GM03348 (cell line): ENCODE results near the gene PTPRA.
A peak's percentile ranks its signal among the peaks of the same experiment; 100 is the strongest.

Experiments
- DNase-seq: peaks from one replicate; pipeline ENCODE4 v3.0.0; 2012; ENCODE audit warnings: low spot score

Gene PTPRA

DNA sequence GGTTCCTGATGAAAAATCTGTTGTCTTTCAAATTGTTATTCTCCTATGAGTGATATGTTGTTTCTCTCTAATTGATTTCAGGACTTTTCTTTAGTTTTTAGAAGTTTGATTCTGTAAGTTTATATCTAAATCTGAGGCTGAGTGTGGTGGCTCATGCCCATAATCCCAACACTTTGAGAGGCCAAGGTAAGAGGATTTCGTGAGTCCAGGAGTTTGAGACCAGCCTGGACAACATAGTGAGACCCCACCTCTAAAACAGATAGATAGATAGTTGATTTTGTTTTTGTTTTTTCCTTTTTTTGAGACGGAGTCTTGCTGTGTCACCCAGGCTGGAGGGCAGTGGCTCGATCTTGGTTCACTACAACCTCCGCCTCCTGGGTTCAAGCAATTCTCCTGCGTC, 64.6 kb downstream of the PTPRA start:
- DNase-seq: no peak

DNA sequence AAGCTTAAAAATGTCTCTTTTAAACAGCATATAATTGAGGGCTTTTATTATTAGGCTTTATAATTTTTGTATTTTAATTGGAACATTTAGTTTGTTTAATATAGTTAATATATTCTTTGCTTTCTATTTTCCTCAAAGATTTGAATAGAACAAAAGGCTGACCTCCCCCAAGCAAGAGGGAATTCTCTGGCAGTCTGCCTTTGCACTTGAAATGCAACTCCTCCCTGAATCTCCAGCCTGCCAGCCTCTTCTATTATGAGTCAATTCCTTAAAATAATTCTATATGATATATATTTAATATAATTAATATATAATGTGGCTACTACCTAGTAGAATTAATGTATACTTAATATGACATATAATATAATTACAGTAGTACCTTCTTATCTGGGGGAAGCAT, 69.2 kb downstream of the PTPRA start:
- no peak for DNase-seq

DNA sequence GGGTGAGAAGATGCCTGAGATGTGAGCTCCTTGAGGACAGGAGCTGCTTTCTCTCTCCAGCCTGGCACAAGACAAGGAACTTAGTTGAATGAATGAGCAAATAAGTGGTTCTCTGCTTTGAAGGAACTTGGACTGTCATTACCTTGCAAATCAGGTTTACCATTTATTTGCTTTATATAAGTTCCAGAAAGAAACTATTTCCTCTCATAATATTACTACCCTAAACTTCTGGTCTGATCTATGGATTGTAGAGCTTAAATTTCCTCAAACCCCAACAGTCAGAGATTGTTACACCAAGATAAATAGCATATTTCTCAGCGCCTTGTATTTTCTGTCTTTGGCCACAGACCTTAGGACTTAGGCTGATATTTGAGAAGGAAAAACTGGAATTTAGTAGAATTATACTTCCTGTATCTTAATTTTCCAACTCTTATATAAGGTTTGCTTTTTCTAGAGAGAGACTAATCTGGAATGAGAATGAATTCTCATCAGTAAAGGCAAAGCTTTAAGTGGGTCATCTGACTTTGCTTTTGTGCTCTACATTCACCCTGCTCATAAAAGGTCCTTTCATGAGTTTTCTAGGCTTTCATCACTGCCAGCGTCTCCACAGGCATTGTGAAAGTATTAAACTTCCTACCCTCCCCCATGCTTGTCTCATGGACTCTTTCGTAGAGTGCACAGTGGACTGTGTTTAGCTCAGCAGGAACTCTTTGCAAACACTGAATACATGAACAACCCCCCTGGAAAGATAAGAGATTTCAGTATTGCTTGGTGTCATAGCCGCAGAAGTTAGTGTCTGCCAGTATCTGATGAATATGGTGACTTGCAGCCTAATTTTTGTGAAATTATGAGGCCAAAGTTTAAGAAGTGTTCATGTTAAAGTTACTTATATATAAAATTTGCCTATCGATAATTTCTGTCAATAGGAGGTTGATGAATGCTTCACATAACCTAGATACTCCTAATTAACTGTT, 74.0 kb downstream of the PTPRA start:
- no peak for DNase-seq

DNA sequence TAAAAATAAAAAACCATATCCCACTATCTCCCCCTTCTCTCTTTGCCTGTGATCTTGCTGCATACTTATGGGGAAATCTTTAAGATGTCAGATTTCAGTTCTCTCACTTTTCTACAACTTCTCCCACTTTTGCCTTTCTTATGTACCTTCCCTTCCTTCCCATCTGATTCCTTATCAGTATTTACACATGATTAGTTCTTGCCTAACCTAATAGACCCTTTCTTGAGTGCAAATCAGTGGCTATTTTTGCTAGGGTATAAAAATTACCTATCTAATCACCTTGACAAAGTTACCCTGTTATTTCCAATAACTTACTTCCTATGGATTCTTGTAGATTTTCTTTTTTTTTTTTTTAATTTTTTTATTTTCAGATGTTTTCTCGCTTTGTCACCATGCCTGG, 75.7 kb downstream of the PTPRA start:
- DNase-seq: no peak

DNA sequence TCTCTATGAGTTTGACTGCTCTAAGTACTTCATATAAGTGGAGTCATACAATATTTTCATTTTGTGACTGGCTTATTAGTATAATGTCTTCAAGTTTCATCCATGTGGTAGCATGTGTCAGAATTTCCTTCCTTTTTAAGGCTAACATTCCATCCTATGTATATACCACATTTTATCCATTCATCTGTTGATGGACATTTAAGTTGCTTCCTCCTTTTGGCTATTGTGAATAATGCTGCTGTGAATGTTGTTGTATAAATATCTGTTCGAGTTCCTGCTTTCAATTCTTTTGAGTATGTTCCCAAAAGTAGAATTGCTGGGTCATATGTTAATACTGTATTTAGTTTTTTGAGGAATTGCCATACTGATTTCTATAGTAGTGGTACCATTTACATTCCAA, 79.5 kb downstream of the PTPRA start:
- DNase-seq: no peak

DNA sequence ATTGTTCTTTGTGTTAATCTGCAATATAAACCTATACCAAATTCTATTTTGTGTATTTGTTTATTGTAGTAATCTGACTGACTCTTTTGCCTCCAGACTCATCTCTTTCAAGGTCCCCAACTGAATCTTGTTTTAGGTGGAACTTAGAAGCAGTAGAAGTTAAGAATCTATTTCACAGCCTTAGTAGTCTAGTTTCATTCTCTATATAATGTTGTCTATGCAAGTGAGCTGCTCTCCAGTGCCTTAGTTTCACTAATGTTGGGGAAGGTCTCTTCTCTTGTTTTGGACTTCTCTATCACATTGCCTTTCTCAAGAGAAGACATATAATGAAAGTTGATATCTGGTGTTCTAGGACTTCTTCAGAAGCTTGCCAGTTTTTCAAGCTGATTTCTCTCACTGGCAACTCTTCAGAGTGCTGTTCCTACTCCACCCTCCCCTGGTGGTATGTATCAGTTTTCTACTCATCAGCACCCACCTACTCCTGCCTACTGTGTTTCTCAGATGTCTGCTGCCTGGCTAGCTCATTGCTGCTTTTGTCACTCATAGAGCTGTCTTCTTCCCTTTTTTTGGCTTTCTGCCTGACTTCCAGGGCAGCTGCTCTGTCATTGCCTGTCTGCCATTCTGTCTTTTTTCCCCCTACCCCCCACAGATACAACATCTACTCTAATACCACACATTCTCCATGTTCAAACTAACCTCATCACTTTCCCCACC, 82.1 kb downstream of the PTPRA start:
- DNase-seq: peak; percentile 9

DNA sequence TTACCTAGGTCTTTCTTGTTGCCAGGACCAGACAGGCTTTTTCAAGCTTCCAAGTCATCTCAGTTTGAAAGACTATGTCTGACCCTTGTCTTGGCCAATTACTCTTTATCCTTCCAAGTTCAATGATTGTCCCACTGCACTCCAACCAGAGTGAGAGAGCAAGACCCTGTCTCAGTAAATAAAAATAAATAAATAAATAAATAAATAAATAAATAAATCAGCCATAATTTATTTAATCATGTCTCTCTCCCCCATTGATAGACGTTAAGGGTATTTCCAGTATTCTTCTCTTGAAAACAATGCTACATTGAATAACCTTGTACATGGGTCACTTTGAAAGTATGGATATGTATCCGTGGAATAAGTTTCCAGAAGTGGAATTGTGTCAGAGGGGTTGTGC, 83.2 kb downstream of the PTPRA start:
- no peak for DNase-seq

DNA sequence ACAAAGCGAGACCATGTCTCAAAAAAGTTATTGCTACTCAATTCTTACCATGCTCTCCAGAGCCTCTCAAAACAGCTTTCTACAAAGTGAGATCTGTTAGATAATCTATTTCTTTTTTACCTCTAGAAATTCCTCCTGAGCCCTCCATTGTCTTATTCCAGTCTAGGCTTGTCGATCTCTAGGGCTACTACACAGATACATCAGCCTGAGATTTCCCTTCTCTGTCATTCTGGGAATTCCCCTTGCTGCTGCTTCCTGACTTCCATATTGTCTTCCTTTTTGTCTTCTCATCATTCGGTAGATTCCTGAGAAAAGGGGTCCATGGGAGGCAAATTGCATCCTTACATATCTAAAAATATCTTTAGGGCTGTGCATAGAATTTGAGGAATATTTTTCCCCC, 94.6 kb downstream of the PTPRA start:
- DNase-seq: no peak

DNA sequence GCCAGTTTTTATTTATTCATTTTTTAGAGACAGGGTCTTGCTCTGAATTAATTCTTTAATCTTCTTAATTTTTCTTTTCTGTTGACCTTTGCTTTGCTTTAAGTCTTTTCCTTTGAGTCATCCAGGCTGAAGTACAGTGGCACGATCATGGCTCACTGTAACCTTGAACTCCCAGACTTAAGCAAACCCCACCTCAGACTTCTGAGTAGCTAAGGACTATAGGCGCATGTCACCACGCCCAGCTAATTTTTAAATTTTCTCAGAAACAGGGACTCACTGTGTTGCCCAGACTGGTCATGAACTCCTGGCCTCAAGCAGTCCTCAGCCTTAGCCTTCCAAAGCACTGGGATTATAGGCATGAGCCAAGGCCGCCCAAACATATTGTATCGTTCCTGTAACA, 98.8 kb downstream of the PTPRA start:
- no peak for DNase-seq

DNA sequence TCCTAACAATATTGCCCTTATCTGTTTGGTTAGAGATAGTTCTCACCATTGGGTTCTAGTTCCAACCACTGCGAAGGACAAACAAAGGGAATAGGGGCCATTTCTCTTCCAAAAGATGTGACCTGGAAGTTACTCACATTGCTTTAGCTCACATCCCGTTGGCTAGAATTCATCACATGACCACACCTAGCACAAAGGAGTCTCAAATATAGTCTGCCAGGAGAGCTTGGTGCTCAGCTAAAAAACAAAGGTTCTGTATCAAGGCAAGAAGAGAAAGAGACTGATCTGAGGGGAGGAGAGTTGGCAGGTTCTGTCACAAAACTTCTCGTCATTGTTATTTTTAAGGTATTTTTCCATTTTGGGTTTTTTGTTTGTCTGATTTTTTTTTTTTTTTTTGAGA, 100.3 kb downstream of the PTPRA start:
- DNase-seq: no peak

DNA sequence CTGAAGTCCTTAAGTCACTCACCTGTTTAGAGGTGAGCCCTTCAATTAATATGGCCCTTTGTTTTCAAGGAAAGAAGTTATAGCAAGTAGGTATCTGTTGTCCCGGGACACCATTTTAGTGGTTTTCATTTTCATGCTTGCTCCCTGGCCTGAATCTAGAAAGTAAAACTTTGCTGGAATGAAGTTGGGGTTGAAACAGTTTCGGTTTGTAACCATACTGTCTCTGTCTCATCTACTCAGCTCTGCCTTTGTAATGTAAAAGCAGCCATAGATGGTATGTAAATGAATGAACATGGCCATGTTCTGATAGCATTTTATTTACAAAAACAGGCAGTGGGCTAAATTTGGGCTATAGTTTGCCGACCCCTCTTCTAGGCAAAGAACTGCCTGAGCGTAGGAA, 105.2 kb downstream of the PTPRA start:
- no peak for DNase-seq

DNA sequence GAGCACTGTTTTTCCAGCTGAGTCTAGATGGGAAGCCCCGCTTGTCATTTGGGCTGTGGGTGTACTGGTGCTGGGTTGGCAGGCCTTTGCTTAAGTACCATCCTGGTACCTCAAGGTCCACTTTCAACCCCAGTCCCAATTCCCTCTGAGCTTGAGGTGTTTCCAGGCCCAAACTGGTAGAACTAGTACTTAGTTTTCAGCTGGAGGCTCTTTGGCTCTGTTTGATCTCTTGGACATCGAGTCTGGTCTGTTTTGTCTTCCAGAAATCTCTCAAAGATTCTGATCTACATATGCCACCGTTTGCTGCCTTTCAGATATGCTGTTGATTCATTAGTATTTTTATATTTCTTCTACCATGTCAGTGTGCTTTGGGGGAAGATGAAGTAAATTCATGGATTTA, 108.4 kb downstream of the PTPRA start:
- DNase-seq: no peak

DNA sequence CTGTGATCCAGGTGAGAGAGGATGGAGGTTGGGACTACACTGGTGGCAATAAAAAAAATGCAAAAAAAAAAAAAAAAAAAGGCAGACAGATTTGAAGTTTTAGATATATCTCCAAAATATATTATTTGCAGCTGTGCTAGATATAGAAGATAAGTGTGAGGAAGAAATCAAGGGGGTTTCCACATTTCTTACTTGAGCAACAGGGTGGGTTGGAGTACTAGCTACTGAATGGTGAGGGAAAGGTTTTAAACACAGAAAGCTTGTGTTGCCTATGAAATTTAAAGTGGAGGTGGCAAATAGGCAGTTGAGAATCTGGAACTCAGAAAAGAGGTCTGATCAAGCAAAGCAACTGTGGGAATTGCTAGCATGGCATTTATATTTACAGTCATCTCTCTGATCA, 110.2 kb downstream of the PTPRA start:
- no peak for DNase-seq

DNA sequence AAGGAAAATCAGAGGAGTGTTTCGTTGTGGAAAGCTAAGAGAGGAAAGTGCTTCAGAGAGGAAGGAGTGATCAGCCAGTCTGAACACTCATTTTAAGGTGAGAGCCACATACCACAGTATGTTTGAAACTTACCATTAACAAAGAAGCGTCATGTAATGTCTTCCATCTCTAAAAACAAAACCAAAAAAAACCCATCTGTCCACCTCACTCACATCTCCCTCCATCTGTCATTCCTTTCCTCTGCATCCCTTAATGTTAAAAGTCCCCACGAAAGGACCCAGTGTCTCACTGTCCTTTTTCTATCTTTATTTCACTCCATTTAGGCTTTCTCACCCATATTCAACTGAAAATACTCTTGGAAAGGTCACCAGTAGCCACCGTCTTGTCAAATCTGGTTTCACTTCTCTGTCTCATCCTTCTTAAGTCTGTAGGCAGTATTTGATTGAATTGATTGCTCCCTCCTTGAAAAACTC, 110.8 kb downstream of the PTPRA start:
- no peak for DNase-seq

DNA sequence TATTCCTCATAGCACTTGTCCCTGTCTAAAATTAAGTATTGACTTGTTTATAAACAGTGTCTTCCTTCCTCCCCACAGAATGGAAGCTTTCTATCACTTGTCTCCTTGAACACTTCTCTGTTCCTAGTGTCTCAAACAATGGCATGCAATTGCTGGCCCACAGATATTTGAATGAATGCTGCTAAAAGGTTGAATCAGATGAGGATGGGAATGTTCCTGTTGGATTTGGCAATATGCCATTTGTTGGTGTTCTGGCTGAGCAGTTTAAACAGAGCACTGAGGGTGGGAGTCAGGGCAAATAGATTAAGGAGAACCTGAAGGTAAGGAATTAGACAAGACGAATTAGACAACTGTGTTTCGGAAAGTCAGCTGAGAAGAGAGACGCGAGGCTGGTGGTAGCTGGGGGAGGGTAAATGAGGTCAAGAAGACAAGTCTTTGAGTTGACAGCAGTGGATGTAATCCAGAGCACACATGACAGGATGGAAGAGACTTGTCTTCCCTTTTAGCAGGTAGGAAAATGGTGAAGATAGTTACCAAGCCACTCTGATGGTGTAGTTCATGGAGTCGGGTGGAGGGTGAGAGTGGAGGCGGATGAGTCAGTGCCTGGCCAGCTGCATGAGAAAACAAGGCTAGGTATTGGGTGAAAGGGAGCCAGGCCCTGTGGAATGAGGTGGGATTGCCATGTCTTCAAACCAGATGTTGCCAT, 111.8 kb downstream of the PTPRA start:
- DNase-seq: peak; percentile 73

DNA sequence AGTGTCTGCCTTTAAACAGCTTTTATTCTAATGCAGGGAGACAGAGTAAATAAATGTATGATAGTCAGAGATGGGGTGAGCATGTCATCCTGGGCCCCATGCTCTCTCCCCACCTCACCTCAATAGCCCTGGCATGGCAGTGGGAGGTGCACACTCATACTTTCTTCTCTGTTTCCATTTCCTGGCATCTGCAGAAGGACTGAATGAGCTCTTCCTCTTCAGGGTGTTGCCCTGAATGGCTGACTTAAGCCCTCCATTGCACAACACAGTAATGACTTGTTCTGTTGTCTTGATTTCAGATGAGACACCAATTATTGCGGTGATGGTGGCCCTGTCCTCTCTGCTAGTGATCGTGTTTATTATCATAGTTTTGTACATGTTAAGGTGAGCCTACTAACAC, 113.2 kb downstream of the PTPRA start:
- DNase-seq: peak; percentile 51

DNA sequence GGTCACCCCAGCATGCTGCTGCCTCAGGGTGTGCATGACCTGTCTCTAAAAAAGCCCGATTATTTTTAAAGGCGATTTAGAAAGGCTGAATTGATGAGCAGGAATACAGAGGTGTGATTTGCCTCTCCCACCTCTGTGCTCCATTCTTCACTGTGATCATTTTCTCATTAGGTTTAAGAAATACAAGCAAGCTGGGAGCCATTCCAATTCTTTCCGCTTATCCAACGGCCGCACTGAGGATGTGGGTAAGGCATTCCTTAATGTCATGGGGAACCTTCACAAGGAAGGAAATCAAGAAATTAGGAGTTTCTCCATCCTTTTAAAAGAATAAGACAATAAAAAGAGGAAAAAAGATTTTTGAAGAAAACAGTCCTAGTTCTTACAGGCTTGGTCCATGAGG, 114.6 kb downstream of the PTPRA start:
- DNase-seq: no peak

DNA sequence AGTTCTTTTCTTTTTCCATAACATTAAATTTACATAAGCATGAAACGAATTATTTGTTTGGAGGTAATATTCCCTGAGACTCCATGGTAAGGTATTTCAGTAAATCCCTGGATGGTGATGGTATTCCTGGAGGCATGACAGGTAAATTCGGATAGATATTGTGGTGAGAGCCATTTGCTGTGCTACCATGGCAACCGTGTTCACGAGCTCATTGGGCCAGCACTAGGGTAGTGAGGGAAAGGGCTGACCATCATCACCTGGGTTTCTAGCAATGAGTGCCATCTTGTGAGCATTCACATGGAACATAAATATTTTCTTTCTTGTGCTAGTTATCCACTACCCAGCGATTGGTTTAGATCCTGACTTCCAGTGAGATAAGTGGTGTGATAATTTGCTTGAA, 118.3 kb downstream of the PTPRA start:
- no peak for DNase-seq

DNA sequence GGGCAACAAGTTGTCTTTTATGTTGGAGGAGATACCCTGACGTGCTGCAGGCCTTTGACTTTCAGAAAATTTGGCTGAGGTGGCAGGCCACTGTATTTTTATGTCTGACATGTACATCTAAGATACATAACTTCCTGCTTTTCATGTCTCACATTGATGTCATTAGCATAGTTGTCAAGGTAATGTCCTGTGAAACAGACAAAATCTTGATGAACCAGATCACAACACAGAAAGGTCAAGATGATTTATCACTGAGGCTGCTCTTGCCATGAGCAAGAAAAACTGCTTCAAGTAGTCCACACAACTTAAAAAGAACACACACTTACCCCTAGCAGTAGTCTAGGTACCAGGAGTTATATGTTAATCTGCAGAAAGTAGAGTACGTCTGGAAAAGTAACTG, 120.0 kb downstream of the PTPRA start:
- DNase-seq: no peak

DNA sequence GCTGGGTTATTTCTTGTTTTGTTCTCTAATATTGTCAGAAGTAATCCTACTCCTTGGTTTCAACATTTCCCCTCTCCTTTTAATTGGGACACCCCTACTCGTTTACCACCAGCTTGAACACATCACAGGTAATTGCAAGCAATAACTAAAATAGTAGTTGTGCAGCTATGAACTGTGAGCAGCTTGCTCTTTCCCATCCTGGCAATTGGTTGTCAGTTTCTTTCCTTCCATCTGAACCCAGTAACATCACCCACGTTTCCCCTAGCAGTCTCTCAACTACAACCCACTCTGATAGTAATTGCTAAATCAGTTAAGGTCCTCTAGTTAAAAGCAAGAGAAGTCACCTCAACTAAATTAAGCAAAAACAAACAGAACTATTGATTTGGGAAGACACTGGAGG, 122.5 kb downstream of the PTPRA start:
- no peak for DNase-seq

DNA sequence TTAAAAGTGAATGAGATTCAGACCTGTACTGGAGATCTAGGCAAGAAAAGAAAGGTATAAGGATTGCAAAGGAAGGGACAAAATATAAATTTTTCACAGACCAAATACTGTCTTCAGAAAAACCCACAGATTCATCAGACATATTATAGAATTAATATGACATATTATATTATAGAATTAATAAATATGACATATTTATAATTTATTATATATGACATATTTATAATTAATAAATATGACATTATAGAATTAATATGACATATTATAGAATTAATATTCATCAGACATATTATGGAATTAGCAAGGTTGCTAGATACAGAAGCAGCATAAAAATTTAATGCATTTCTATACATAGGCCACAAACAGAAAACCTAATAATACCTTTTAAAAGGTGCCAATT, 125.4 kb downstream of the PTPRA start:
- no peak for DNase-seq

DNA sequence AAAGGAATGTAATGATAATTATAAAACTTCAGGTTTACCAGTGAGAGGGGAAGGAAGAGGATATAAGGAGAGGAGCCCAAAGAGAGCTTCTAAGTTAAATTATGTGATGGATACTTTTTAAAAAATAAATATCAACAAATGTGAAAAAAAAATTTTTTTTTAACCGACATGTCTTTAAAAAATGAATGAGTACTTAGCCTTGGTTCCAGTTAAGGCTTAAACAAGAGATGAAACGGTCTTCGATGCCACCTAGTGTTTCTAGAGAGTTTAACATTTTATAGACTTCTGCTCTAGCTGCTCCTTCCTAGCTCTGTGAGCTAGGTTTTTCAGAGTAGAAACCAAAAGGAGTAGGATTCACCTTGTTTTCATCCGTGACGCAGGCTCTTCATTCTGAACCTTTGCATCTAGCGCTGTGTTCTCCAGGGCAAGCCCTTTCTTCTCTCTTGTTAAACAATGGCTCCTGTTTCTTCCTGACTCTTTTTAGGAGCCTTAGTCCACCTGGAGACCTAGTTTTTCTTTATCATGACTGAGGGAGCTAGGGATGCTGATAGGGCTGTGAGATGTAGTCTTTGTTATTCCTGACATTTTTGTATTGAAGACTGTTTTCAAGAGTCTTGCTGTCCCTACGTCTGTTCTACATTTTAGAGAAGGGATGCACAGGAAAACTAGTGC, 127.7 kb downstream of the PTPRA start:
- DNase-seq: peak; percentile 78
